HepG2 (cell line): ENCODE measurements around the gene MAVS. TPM values are rescaled to one million over a fixed set of nuclear protein-coding genes. Genes with fewer than 3 reads are reported as not detected.

ENCODE experiments used
- CREM ChIP-seq, 2 experiments: sonication (generic) in 1 of 2; formaldehyde crosslinking in 1 of 2; IDR thresholded peaks; 2 replicates each; pipeline versions ENCODE4 v1.4.0 to v1.6.1; 2016 to 2020; ENCODE audit warnings: antibody characterized with exemption in 1 of 2, mild to moderate bottlenecking in 1 of 2, missing genetic modification reagents in 1 of 2
- HNF4G ChIP-seq, 2 experiments: sonication (generic) in 1 of 2; formaldehyde crosslinking in 1 of 2; IDR thresholded peaks; 2 replicates each; pipeline versions ENCODE4 v1.4.0 to v1.6.1; 2011 to 2020; ENCODE audit warnings: borderline replicate concordance in 2 of 2, low read depth in 2 of 2, mild to moderate bottlenecking in 2 of 2, low read length in 1 of 2, missing genetic modification reagents in 1 of 2, moderate library complexity in 1 of 2
- IRF2 ChIP-seq: IDR thresholded peaks from 2 replicates; pipeline ENCODE4 v1.6.1; 2018; ENCODE audit warnings: missing genetic modification reagents, missing compliant biosample characterization
- KDM3A ChIP-seq: IDR thresholded peaks from 2 replicates; pipeline ENCODE4 v1.6.1; 2018; ENCODE audit warnings: low read depth, missing compliant biosample characterization
- KLF16 ChIP-seq, 2 experiments: sonication (generic) in 1 of 2; formaldehyde crosslinking in 1 of 2; IDR thresholded peaks; 2 replicates each; pipeline versions ENCODE4 v1.6.1 to v1.8.0; 2016 to 2023; ENCODE audit warnings: missing genetic modification reagents in 2 of 2, missing compliant biosample characterization in 1 of 2
- RBAK ChIP-seq: sonication (generic); formaldehyde crosslinking; IDR thresholded peaks from 2 replicates; pipeline ENCODE4 v1.5.1; 2020; ENCODE audit warnings: mild to moderate bottlenecking, missing genetic modification reagents
- REPIN1 ChIP-seq: sonication (generic); formaldehyde crosslinking; IDR thresholded peaks from 2 replicates; pipeline ENCODE4 v1.8.0; 2022; ENCODE audit warnings: missing genetic modification reagents, low read depth, mild to moderate bottlenecking, borderline replicate concordance
- SOX6 ChIP-seq, 2 experiments: fragments of 450-650 bp in 1 of 2; sonication (generic) in 1 of 2; formaldehyde crosslinking in 1 of 2; IDR thresholded peaks; 2 replicates each; pipeline versions ENCODE4 v1.4.0 to v1.6.1; 2017 to 2020; ENCODE audit warnings: antibody characterized with exemption in 1 of 2, mild to moderate bottlenecking in 1 of 2, missing genetic modification reagents in 1 of 2
- TBX2 ChIP-seq: sonication (generic); formaldehyde crosslinking; IDR thresholded peaks from 2 replicates; pipeline ENCODE4 v1.5.0; 2020; ENCODE audit warnings: missing genetic modification reagents, mild to moderate bottlenecking, borderline replicate concordance
- TEAD3 ChIP-seq: optimal IDR thresholded peaks from 2 replicates; pipeline ENCODE3; 2016; ENCODE audit warnings: borderline replicate concordance
- ZEB1 ChIP-seq: IDR thresholded peaks from 2 replicates; pipeline ENCODE4 v1.6.1; 2012; ENCODE audit warnings: mild to moderate bottlenecking, low read depth, inconsistent platforms; ENCODE audit not compliant: insufficient replicate concordance
- ZFP90 ChIP-seq: sonication (generic); formaldehyde crosslinking; IDR thresholded peaks from 2 replicates; pipeline ENCODE4 v1.8.0; 2022; ENCODE audit warnings: missing genetic modification reagents, mild to moderate bottlenecking, inconsistent platforms, borderline replicate concordance
- ZKSCAN8 ChIP-seq: IDR thresholded peaks from 2 replicates; pipeline ENCODE4 v1.6.1; 2016; ENCODE audit warnings: borderline replicate concordance, missing genetic modification reagents, missing compliant biosample characterization
- ZMYM2 ChIP-seq: sonication (generic); formaldehyde crosslinking; IDR thresholded peaks from 2 replicates; pipeline ENCODE4 v1.8.0; 2022; ENCODE audit warnings: mild to moderate bottlenecking, missing genetic modification reagents
- ZNF17 ChIP-seq: sonication (generic); formaldehyde crosslinking; IDR thresholded peaks from 2 replicates; pipeline ENCODE4 v1.5.0; 2020; ENCODE audit warnings: mild to moderate bottlenecking, missing genetic modification reagents
- ZNF460 ChIP-seq: sonication (generic); formaldehyde crosslinking; IDR thresholded peaks from 2 replicates; pipeline ENCODE4 v1.5.1; 2020; ENCODE audit warnings: missing genetic modification reagents, mild to moderate bottlenecking, borderline replicate concordance
- ZNF709 ChIP-seq: sonication (generic); formaldehyde crosslinking; IDR thresholded peaks from 2 replicates; pipeline ENCODE4 v1.5.0; 2020; ENCODE audit warnings: mild to moderate bottlenecking, missing genetic modification reagents
- ZNF788 ChIP-seq: sonication (generic); formaldehyde crosslinking; IDR thresholded peaks from 2 replicates; pipeline ENCODE4 v1.5.0; 2020; ENCODE audit warnings: mild to moderate bottlenecking, missing genetic modification reagents, borderline replicate concordance
- polyA plus RNA-seq, 8 experiments: library from polyadenylated mRNA; depleted of rRNA in 3 of 8; stranded (reverse) in 7 of 8; unstranded in 1 of 8; fragments of >200 nt; fragmentation: Illumina TruSeq in 4 of 8; extraction: Trizol in 4 of 8; gene quantifications; 2 replicates each; pipeline versions ENCODE4 v1.2.1 to v1.2.3, GENCODE V29; 2011 to 2016; ENCODE audit warnings: low read depth in 4 of 8, missing spikeins in 1 of 8, mixed read lengths in 1 of 8; ENCODE audit not compliant: insufficient read depth in 1 of 8
- total RNA-seq, 5 experiments: library from RNA; depleted of rRNA; stranded (reverse); fragments of >200 nt; fragmentation: Illumina TruSeq; extraction: Trizol; gene quantifications; 2 replicates each; pipeline ENCODE4 v1.2.3, GENCODE V29; 2016; ENCODE audit warnings: low read depth in 1 of 5
- TF ChIP-seq, protein P1 (sequence below): sonication (generic); formaldehyde crosslinking; IDR thresholded peaks from 2 replicates; pipeline ENCODE4; 2020; ENCODE audit warnings: missing genetic modification reagents, mild to moderate bottlenecking, borderline replicate concordance
- TF ChIP-seq, protein P2 (sequence below): sonication (generic); formaldehyde crosslinking; IDR thresholded peaks from 2 replicates; pipeline ENCODE4 v1.5.0; 2020; ENCODE audit warnings: missing genetic modification reagents
- TF ChIP-seq, protein P3 (sequence below): IDR thresholded peaks from 2 replicates; pipeline ENCODE4 v1.6.1; 2016; ENCODE audit warnings: missing compliant biosample characterization, missing genetic modification reagents, borderline replicate concordance
- TF ChIP-seq, protein P4 (sequence below): sonication (generic); formaldehyde crosslinking; IDR thresholded peaks from 2 replicates; pipeline ENCODE4 v1.4.0; 2020; ENCODE audit warnings: missing genetic modification reagents

Gene MAVS
- total and polyA plus RNA-seq, 2 of the 13 experiments (the other 11 are each of a cell fraction or from before 2014, with no cell fraction given), result 27.3 to 36.6 TPM

DNA sequence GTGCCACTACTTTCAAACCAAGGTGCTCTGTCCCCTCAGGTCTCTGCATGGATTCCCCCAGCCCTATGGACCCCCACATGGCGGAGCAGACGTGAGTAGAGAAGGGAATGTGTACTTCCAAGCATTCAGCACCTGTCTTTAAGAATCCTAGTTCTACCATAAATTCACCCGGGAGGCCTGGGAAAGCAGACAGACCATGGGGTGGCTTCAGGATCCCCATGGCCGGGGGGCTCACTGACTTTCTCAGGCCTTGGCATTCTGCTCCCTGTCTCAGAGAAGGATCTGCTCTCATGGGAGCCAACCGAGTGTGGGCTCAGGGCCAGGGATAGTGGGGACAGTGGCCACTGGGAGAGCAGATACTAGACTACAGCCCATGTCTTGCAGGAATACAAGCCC, 48.3 kb upstream of the MAVS start (continued):
- TF ChIP-seq, protein P1, sequence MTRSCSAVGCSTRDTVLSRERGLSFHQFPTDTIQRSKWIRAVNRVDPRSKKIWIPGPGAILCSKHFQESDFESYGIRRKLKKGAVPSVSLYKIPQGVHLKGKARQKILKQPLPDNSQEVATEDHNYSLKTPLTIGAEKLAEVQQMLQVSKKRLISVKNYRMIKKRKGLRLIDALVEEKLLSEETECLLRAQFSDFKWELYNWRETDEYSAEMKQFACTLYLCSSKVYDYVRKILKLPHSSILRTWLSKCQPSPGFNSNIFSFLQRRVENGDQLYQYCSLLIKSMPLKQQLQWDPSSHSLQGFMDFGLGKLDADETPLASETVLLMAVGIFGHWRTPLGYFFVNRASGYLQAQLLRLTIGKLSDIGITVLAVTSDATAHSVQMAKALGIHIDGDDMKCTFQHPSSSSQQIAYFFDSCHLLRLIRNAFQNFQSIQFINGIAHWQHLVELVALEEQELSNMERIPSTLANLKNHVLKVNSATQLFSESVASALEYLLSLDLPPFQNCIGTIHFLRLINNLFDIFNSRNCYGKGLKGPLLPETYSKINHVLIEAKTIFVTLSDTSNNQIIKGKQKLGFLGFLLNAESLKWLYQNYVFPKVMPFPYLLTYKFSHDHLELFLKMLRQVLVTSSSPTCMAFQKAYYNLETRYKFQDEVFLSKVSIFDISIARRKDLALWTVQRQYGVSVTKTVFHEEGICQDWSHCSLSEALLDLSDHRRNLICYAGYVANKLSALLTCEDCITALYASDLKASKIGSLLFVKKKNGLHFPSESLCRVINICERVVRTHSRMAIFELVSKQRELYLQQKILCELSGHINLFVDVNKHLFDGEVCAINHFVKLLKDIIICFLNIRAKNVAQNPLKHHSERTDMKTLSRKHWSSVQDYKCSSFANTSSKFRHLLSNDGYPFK (CRISPR knock-in tag), result peak; percentile 10; the same call in 1 of the 2 replicates
- TF ChIP-seq, protein P2, sequence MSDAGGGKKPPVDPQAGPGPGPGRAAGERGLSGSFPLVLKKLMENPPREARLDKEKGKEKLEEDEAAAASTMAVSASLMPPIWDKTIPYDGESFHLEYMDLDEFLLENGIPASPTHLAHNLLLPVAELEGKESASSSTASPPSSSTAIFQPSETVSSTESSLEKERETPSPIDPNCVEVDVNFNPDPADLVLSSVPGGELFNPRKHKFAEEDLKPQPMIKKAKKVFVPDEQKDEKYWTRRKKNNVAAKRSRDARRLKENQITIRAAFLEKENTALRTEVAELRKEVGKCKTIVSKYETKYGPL (CRISPR knock-in tag), result no peak
- TF ChIP-seq ZNF709 (CRISPR knock-in tag), result 0 out of 2 replicates have a peak, but pooled peaks have one; percentile 36
- TF ChIP-seq TEAD3 (CRISPR knock-in tag), result peak; percentile 12
- 0 out of 2 replicates have a peak, but pooled peaks have one; percentile 30 for TF ChIP-seq KDM3A
- TF ChIP-seq, protein P3, sequence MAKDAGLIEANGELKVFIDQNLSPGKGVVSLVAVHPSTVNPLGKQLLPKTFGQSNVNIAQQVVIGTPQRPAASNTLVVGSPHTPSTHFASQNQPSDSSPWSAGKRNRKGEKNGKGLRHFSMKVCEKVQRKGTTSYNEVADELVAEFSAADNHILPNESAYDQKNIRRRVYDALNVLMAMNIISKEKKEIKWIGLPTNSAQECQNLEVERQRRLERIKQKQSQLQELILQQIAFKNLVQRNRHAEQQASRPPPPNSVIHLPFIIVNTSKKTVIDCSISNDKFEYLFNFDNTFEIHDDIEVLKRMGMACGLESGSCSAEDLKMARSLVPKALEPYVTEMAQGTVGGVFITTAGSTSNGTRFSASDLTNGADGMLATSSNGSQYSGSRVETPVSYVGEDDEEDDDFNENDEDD, result no peak
- 0 out of 2 replicates have a peak, but pooled peaks have one; percentile 40 for TF ChIP-seq REPIN1 (CRISPR knock-in tag)
- TF ChIP-seq ZNF17 (CRISPR knock-in tag), result no peak
- 0 out of 2 replicates have a peak, but pooled peaks have one; percentile 4 for TF ChIP-seq TBX2 (CRISPR knock-in tag)
- TF ChIP-seq, protein P4, sequence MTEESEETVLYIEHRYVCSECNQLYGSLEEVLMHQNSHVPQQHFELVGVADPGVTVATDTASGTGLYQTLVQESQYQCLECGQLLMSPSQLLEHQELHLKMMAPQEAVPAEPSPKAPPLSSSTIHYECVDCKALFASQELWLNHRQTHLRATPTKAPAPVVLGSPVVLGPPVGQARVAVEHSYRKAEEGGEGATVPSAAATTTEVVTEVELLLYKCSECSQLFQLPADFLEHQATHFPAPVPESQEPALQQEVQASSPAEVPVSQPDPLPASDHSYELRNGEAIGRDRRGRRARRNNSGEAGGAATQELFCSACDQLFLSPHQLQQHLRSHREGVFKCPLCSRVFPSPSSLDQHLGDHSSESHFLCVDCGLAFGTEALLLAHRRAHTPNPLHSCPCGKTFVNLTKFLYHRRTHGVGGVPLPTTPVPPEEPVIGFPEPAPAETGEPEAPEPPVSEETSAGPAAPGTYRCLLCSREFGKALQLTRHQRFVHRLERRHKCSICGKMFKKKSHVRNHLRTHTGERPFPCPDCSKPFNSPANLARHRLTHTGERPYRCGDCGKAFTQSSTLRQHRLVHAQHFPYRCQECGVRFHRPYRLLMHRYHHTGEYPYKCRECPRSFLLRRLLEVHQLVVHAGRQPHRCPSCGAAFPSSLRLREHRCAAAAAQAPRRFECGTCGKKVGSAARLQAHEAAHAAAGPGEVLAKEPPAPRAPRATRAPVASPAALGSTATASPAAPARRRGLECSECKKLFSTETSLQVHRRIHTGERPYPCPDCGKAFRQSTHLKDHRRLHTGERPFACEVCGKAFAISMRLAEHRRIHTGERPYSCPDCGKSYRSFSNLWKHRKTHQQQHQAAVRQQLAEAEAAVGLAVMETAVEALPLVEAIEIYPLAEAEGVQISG (CRISPR knock-in tag), result no peak; the same call in 1 of the 2 replicates
- TF ChIP-seq CREM (IDR thresholded peaks at IDR 0.05), result no peak
- no peak for TF ChIP-seq CREM (CRISPR knock-in tag; IDR thresholded peaks at IDR 0.05)
- TF ChIP-seq ZEB1, result no peak
- TF ChIP-seq ZKSCAN8 (CRISPR knock-in tag), result no peak
- TF ChIP-seq SOX6 (IDR thresholded peaks at IDR 0.05), result no peak
- TF ChIP-seq SOX6 (CRISPR knock-in tag; IDR thresholded peaks at IDR 0.05), result peak; percentile 39; the same call in 1 of the 2 replicates
- 0 out of 4 replicates have a peak, but pooled peaks of 1 of the 2 experiments have one; percentile 7 for TF ChIP-seq KLF16 (CRISPR knock-in tag; IDR thresholded peaks at IDR 0.05)
- no peak for TF ChIP-seq ZFP90 (CRISPR knock-in tag)
- no peak for TF ChIP-seq ZMYM2 (CRISPR knock-in tag)
- no peak for TF ChIP-seq ZNF460 (CRISPR knock-in tag)
- TF ChIP-seq RBAK (CRISPR knock-in tag), result no peak
- TF ChIP-seq ZNF788 (CRISPR knock-in tag), result no peak
- no peak for TF ChIP-seq HNF4G (IDR thresholded peaks at IDR 0.05; ENCODE audit: borderline replicate concordance, low read depth, low read length)
- no peak for TF ChIP-seq HNF4G (CRISPR knock-in tag; IDR thresholded peaks at IDR 0.05; ENCODE audit: borderline replicate concordance, low read depth)
- TF ChIP-seq IRF2 (CRISPR knock-in tag), result peak; percentile 4; the same call in 1 of the 2 replicates
